H9 (cell line): ENCODE results near the gene KCNMA1. TPM values are rescaled to one million over a fixed set of nuclear protein-coding genes. Genes with fewer than 3 reads are reported as not detected.

Source experiments
- DNase-seq: peaks from one replicate; pipeline ENCODE4 v3.0.0-alpha.2; 2017
- H2AFZ ChIP-seq: one replicate; pipeline ENCODE4 v1.6.1; 2013; ENCODE audit warnings: mild to moderate bottlenecking, low read length, control low read depth, moderate library complexity
- H2AK5ac ChIP-seq: 2 replicates; pipeline ENCODE4 v1.6.1; 2013; ENCODE audit warnings: low read length, control low read depth, mixed read lengths; ENCODE audit not compliant: insufficient read length
- H2BK120ac ChIP-seq: one replicate; pipeline ENCODE4 v1.6.1; 2013; ENCODE audit warnings: low read depth, mild to moderate bottlenecking, low read length, control low read depth, inconsistent platforms; ENCODE audit not compliant: poor library complexity, severe bottlenecking
- H2BK12ac ChIP-seq: 2 replicates; pipeline ENCODE4 v1.6.1; 2013; ENCODE audit warnings: low read length, control low read depth, mixed read lengths, low read depth; ENCODE audit not compliant: insufficient read length
- H2BK15ac ChIP-seq: 2 replicates; pipeline ENCODE4 v1.6.1; 2013; ENCODE audit warnings: low read depth, low read length, control low read depth
- H2BK20ac ChIP-seq: one replicate; pipeline ENCODE4 v1.6.1; 2013; ENCODE audit warnings: low read depth, mild to moderate bottlenecking, low read length, control low read depth, inconsistent platforms; ENCODE audit not compliant: poor library complexity, severe bottlenecking
- H2BK5ac ChIP-seq: 2 replicates; pipeline ENCODE4 v1.6.1; 2013; ENCODE audit warnings: low read length, control low read depth, mixed read lengths; ENCODE audit not compliant: insufficient read length
- H3K14ac ChIP-seq: 2 replicates; pipeline ENCODE4 v1.6.1; 2013; ENCODE audit warnings: low read length, control low read depth; ENCODE audit not compliant: insufficient read depth
- H3K18ac ChIP-seq: 2 replicates; pipeline ENCODE4 v1.6.1; 2013; ENCODE audit warnings: low read depth, mild to moderate bottlenecking, mixed read lengths, low read length, control low read depth; ENCODE audit not compliant: insufficient read length
- H3K23ac ChIP-seq: 2 replicates; pipeline ENCODE4 v1.6.1; 2013; ENCODE audit warnings: low read length, control low read depth, mixed read lengths, low read depth; ENCODE audit not compliant: insufficient read length
- H3K23me2 ChIP-seq: 2 replicates; pipeline ENCODE4 v1.6.1; 2013; ENCODE audit warnings: low read depth, mild to moderate bottlenecking, mixed read lengths, low read length, control low read depth; ENCODE audit not compliant: insufficient read length, poor library complexity, severe bottlenecking
- H3K27ac ChIP-seq: 2 replicates; pipeline ENCODE4 v1.5.1; 2013; ENCODE audit warnings: low read length, control low read depth, mixed read lengths, low read depth; ENCODE audit not compliant: insufficient read length
- H3K27me3 ChIP-seq: 2 replicates; pipeline ENCODE4 v1.6.1; 2013; ENCODE audit warnings: low read length, control low read depth, inconsistent platforms; ENCODE audit not compliant: insufficient read depth
- H3K4ac ChIP-seq: 2 replicates; pipeline ENCODE4 v1.6.1; 2013; ENCODE audit warnings: low read depth, mild to moderate bottlenecking, control low read depth, inconsistent platforms, low read length, moderate library complexity
- H3K4me1 ChIP-seq: 2 replicates; pipeline ENCODE4 v1.6.1; 2013; ENCODE audit warnings: low read length, control low read depth, inconsistent platforms; ENCODE audit not compliant: insufficient read depth
- H3K4me2 ChIP-seq: 2 replicates; pipeline ENCODE4 v1.6.1; 2013; ENCODE audit warnings: low read length, control low read depth, mixed read lengths; ENCODE audit not compliant: insufficient read length, insufficient read depth
- H3K56ac ChIP-seq: 2 replicates; pipeline ENCODE4 v1.6.1; 2013; ENCODE audit warnings: low read depth, mild to moderate bottlenecking, mixed read lengths, low read length, control low read depth; ENCODE audit not compliant: insufficient read length
- H3K79me1 ChIP-seq: 2 replicates; pipeline ENCODE4 v1.6.1; 2013; ENCODE audit warnings: low read depth, mild to moderate bottlenecking, moderate library complexity, low read length, control low read depth, inconsistent platforms; ENCODE audit not compliant: insufficient read depth, poor library complexity, severe bottlenecking
- H3K79me2 ChIP-seq: 2 replicates; pipeline ENCODE4 v1.6.1; 2013; ENCODE audit warnings: low read length, control low read depth, inconsistent platforms; ENCODE audit not compliant: insufficient read depth
- H3K9ac ChIP-seq: 2 replicates; pipeline ENCODE4 v1.6.1; 2013; ENCODE audit warnings: low read length, control low read depth, mixed read lengths; ENCODE audit not compliant: insufficient read length; ENCODE audit errors: extremely low read depth
- H3K9me3 ChIP-seq: one replicate; pipeline ENCODE4 v1.6.1; 2013; ENCODE audit warnings: low read depth, low read length, inconsistent platforms; ENCODE audit not compliant: control insufficient read depth
- H3T11ph ChIP-seq: one replicate; pipeline ENCODE4 v1.6.1; 2013; ENCODE audit warnings: mild to moderate bottlenecking, low read length, control low read depth, inconsistent platforms
- H4K20me1 ChIP-seq: one replicate; pipeline ENCODE4 v1.6.1; 2013; ENCODE audit not compliant: control insufficient read depth, insufficient read length, insufficient read depth
- H4K5ac ChIP-seq: 2 replicates; pipeline ENCODE4 v1.6.1; 2013; ENCODE audit warnings: low read depth, mild to moderate bottlenecking, mixed read lengths, low read length, control low read depth; ENCODE audit not compliant: insufficient read length
- H4K8ac ChIP-seq: replicated peaks from 2 replicates; pipeline ENCODE4 v1.6.1; 2013; ENCODE audit warnings: low read length, control low read depth, mixed read lengths, low read depth; ENCODE audit not compliant: insufficient read length
- H4K91ac ChIP-seq: 2 replicates; pipeline ENCODE4 v1.6.1; 2013; ENCODE audit warnings: low read depth, mild to moderate bottlenecking, moderate library complexity, mixed read lengths, low read length, control low read depth; ENCODE audit not compliant: insufficient read length
- H3K27ac Mint-ChIP-seq, 3 experiments: 2 replicates in 2 of 3; 3 replicates in 1 of 3; pipeline ENCODE4 v1.8.0; 2020 to 2021; ENCODE audit warnings: mixed read lengths in 3 of 3, mild to moderate bottlenecking in 1 of 3, moderate library complexity in 1 of 3
- H3K27me3 Mint-ChIP-seq: 2 replicates; pipeline ENCODE4 v1.8.0; 2021; ENCODE audit warnings: low read depth, mild to moderate bottlenecking, moderate library complexity, mixed read lengths
- H3K36me3 Mint-ChIP-seq, 3 experiments: 2 replicates in 2 of 3; 3 replicates in 1 of 3; pipeline ENCODE4 v1.8.0; 2020 to 2021; ENCODE audit warnings: low read depth in 3 of 3, mixed read lengths in 3 of 3; ENCODE audit not compliant: insufficient read depth in 1 of 3
- H3K4me1 Mint-ChIP-seq, 2 experiments: 2 replicates each; pipeline ENCODE4 v1.8.0; 2020; ENCODE audit warnings: mixed read lengths in 2 of 2
- H3K4me3 Mint-ChIP-seq, 2 experiments: 2 replicates in 1 of 2; 3 replicates in 1 of 2; pipeline ENCODE4 v1.8.0; 2020 to 2021; ENCODE audit warnings: mild to moderate bottlenecking in 2 of 2, mixed read lengths in 2 of 2, moderate library complexity in 1 of 2
- H3K9me3 Mint-ChIP-seq, 2 experiments: 2 replicates in 1 of 2; 3 replicates in 1 of 2; pipeline ENCODE4 v1.8.0; 2020; ENCODE audit warnings: mild to moderate bottlenecking in 2 of 2, mixed read lengths in 2 of 2, moderate library complexity in 1 of 2
- WGBS: extraction: QIAGEN DNeasy Blood & Tissue Kit; methylation state at CpG from one replicate; pipeline ENCODE4 v1.1.7; 2013; ENCODE audit warnings: missing lambda C conversion rate, low lambda C conversion rate, mixed read lengths; ENCODE audit not compliant: insufficient read length; ENCODE audit errors: extremely low coverage; 5-methylcytosine and 5-hydroxymethylcytosine counted together
- total RNA-seq: library from RNA; stranded (reverse); gene quantifications from 2 replicates; pipeline ENCODE4 v1.2.1, GENCODE V29; 2021
- TF ChIP-seq, protein P1 (sequence below): fragments of 200-600 bp; sonication (generic); conservative IDR thresholded peaks from 3 replicates; pipeline ENCODE4 v1.8.0; 2021; ENCODE audit warnings: antibody characterized with exemption, mild to moderate bottlenecking

The KCNMA1 gene
- total RNA-seq, 1 experiment from 2014 or later: 2.0 TPM

DNA sequence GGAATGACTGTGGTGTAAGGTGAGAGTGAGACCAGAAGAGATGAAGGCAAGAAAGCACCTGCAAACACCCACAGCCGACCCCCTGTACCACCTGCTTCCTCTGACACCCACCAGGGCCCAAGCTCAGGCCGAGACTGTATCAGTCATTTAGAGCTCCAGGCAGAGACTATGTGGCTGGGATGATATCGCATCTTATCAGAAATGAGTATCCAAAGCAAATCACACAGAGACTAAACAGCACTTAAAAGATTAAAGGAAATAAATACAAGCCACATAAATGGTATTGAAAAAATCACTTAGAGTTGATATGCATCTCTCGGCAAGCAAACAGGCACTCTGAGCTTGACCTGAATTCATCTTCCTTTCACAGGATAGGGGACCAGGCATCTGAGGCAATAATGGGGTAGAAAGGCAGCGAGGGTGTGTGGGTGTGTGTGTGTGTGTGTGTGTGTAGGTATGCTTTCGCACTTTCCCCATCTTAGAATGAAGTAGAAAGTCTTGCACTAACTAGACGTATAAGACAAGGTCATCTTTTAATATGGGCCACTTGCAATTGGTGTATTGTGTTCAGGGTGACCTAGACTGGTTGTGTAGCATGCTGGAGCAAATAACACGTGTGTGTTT, 665.9 kb downstream of the KCNMA1 start:
- no peak overlapping the region for H4K8ac ChIP-seq
- no peak overlapping the region for H3K18ac ChIP-seq
- H3K79me2 ChIP-seq: no peaks in the 10 kb centered on the region
- no peak overlapping the region for H3K9ac ChIP-seq
- H3K9me3 ChIP-seq: no peaks in the 10 kb centered on the region
- no peak overlapping the region for H3K4ac ChIP-seq
- no peak overlapping the region for H3K23ac ChIP-seq
- Mint-ChIP-seq H3K27me3 (no peaks in the 10 kb centered on the region; the same call in 1 of the 2 replicates), H3K9me3 (no peaks in the 10 kb centered on the region), H3K4me1 (peaks cover 14 to 18% of the 10 kb centered on the region in 2 experiments; a peak in 3 of 4 replicates), H3K36me3 (no peaks in the 10 kb centered on the region; a peak in 1 of 7 replicates), H3K27ac (no peak overlapping the region), H3K4me3 (no peak overlapping the region)
- no peak overlapping the region for H2BK20ac ChIP-seq
- H3K4me2 ChIP-seq: no peak overlapping the region
- no CpG with 5 or more reads among the region's 8 CpGs for WGBS
- H3K79me1 ChIP-seq: no peaks in the 10 kb centered on the region
- TF ChIP-seq, protein P1, sequence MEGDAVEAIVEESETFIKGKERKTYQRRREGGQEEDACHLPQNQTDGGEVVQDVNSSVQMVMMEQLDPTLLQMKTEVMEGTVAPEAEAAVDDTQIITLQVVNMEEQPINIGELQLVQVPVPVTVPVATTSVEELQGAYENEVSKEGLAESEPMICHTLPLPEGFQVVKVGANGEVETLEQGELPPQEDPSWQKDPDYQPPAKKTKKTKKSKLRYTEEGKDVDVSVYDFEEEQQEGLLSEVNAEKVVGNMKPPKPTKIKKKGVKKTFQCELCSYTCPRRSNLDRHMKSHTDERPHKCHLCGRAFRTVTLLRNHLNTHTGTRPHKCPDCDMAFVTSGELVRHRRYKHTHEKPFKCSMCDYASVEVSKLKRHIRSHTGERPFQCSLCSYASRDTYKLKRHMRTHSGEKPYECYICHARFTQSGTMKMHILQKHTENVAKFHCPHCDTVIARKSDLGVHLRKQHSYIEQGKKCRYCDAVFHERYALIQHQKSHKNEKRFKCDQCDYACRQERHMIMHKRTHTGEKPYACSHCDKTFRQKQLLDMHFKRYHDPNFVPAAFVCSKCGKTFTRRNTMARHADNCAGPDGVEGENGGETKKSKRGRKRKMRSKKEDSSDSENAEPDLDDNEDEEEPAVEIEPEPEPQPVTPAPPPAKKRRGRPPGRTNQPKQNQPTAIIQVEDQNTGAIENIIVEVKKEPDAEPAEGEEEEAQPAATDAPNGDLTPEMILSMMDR: no peak
- H3T11ph ChIP-seq: no peak overlapping the region
- H3K23me2 ChIP-seq: no peaks in the 10 kb centered on the region
- DNase-seq: no peak
- no peak overlapping the region for H2AFZ ChIP-seq
- no peaks in the 10 kb centered on the region for H4K20me1 ChIP-seq
- no peaks in the 10 kb centered on the region for H3K27me3 ChIP-seq
- H2BK12ac ChIP-seq: no peak overlapping the region
- H2BK5ac ChIP-seq: no peak overlapping the region
- no peak overlapping the region for H3K14ac ChIP-seq
- H3K4me1 ChIP-seq: no peaks in the 10 kb centered on the region
- H2BK15ac ChIP-seq: no peak overlapping the region
- no peak overlapping the region for H2AK5ac ChIP-seq
- H4K91ac ChIP-seq: no peak overlapping the region
- H2BK120ac ChIP-seq: no peak overlapping the region
- no peak overlapping the region for H3K56ac ChIP-seq
- no peak overlapping the region for H3K27ac ChIP-seq
- no peak overlapping the region for H4K5ac ChIP-seq
